H1 (cell line): ENCODE measurements around the gene NCKAP1. TPM values are rescaled to one million over a fixed set of nuclear protein-coding genes. Genes with fewer than 3 reads are reported as not detected.

Source experiments
- CTCF ChIA-PET: fragments of 300-600 bp; sonication (Branson Sonifier 250); formaldehyde crosslinking; loops from one replicate; lab custom pipeline; 2021; ENCODE audit not compliant: partially characterized antibody; lab: Charles Lee
- POLR2A ChIA-PET: fragments of 300-600 bp; sonication (Branson Sonifier 250); formaldehyde crosslinking; loops from one replicate; lab custom pipeline; 2021; ENCODE audit warnings: inconsistent platforms; ENCODE audit not compliant: partially characterized antibody; lab: Charles Lee
- DNase-seq, 2 experiments: peaks; one replicate each; pipeline versions ENCODE4 v3.0.0 to v3.0.0-alpha.2; 2010 to 2022; ENCODE audit warnings: low spot score in 2 of 2, low read depth in 1 of 2, mixed read lengths in 1 of 2
- FAIRE-seq: peaks from 2 replicates; lab custom pipeline; 2011; peaks lifted over from hg19 to GRCh38; lab: Jason Lieb, UNC
- H2AFZ ChIP-seq: 2 replicates; pipeline ENCODE4 v1.8.1; 2012; ENCODE audit warnings: low read length, inconsistent platforms
- H2AK5ac ChIP-seq: 2 replicates; pipeline ENCODE4 v1.6.1; 2013; ENCODE audit warnings: low read depth, low read length
- H2BK120ac ChIP-seq: replicated peaks from 2 replicates; pipeline ENCODE3; 2013; ENCODE audit warnings: low read depth, low read length, inconsistent platforms
- H2BK12ac ChIP-seq: 2 replicates; pipeline ENCODE4 v1.6.1; 2013; ENCODE audit warnings: low read depth, low read length
- H2BK15ac ChIP-seq: 2 replicates; pipeline ENCODE4 v1.6.1; 2013; ENCODE audit warnings: low read length
- H2BK20ac ChIP-seq: 2 replicates; pipeline ENCODE4 v1.6.1; 2013; ENCODE audit warnings: low read length
- H2BK5ac ChIP-seq: 2 replicates; pipeline ENCODE4 v1.6.1; 2013; ENCODE audit warnings: low read depth, low read length
- H3K14ac ChIP-seq: 2 replicates; pipeline ENCODE4 v1.6.1; 2013; ENCODE audit warnings: inconsistent platforms; ENCODE audit not compliant: insufficient read length
- H3K18ac ChIP-seq: 2 replicates; pipeline ENCODE4 v1.6.1; 2013; ENCODE audit warnings: low read length; ENCODE audit errors: extremely low read depth
- H3K23ac ChIP-seq: 2 replicates; pipeline ENCODE4 v1.6.1; 2013; ENCODE audit warnings: inconsistent platforms; ENCODE audit not compliant: insufficient read length
- H3K23me2 ChIP-seq: 2 replicates; pipeline ENCODE4 v1.6.1; 2013; ENCODE audit warnings: low read depth, low read length
- H3K27ac ChIP-seq: 2 replicates; pipeline ENCODE4 v1.6.1; 2011; ENCODE audit warnings: low read depth, low read length, inconsistent platforms
- H3K27me3 ChIP-seq, 4 experiments: replicated peaks in 1 of 4; 1 replicate in 1 of 4; 2 replicates in 3 of 4; pipeline versions ENCODE4 v1.6.1 to v1.8.1; 2011 to 2013; ENCODE audit warnings: low read length in 3 of 4, mild to moderate bottlenecking in 3 of 4, inconsistent platforms in 2 of 4, mixed read lengths in 2 of 4, moderate library complexity in 1 of 4; ENCODE audit not compliant: control insufficient read depth in 3 of 4, insufficient read depth in 3 of 4; ENCODE audit errors: extremely low read depth in 1 of 4
- H3K36me3 ChIP-seq, 4 experiments: 2 replicates each; pipeline versions ENCODE4 v1.6.1 to v1.8.1; 2011 to 2013; ENCODE audit warnings: mild to moderate bottlenecking in 4 of 4, low read length in 3 of 4, moderate library complexity in 2 of 4, control low read depth in 1 of 4, inconsistent platforms in 1 of 4; ENCODE audit not compliant: insufficient read depth in 4 of 4, control insufficient read depth in 2 of 4
- H3K4ac ChIP-seq: replicated peaks from 2 replicates; pipeline ENCODE3; 2013; ENCODE audit warnings: low read length, low read depth, mixed read lengths, inconsistent platforms; ENCODE audit not compliant: insufficient read length
- H3K4me1 ChIP-seq, 4 experiments: replicated peaks in 1 of 4; 1 replicate in 1 of 4; 2 replicates in 3 of 4; pipeline versions ENCODE4 v1.6.1 to v1.8.1; 2011 to 2013; ENCODE audit warnings: low read length in 3 of 4, inconsistent platforms in 2 of 4, mixed read lengths in 1 of 4; ENCODE audit not compliant: insufficient read depth in 4 of 4, control insufficient read depth in 3 of 4
- H3K4me2 ChIP-seq, 2 experiments: 2 replicates each; pipeline versions ENCODE4 v1.6.1 to v1.8.1; 2011 to 2013; ENCODE audit warnings: low read depth in 2 of 2, low read length in 2 of 2, control low read depth in 1 of 2, inconsistent platforms in 1 of 2, mild to moderate bottlenecking in 1 of 2; ENCODE audit not compliant: insufficient read depth in 1 of 2
- H3K4me3 ChIP-seq, 4 experiments: fragments of 200-600, 300-600 bp in 1 of 4; sonication (generic), shearing (Covaris generic), sonication (Bioruptor Twin) in 1 of 4; 2 replicates each; pipeline versions ENCODE4 v1.5.1 to v1.8.1; 2011 to 2016; ENCODE audit warnings: low read length in 4 of 4, low read depth in 3 of 4, control low read depth in 2 of 4, inconsistent platforms in 2 of 4, mild to moderate bottlenecking in 2 of 4, mixed read lengths in 1 of 4, moderate library complexity in 1 of 4; ENCODE audit not compliant: insufficient read depth in 2 of 4; ENCODE audit errors: extremely low read depth in 1 of 4
- H3K56ac ChIP-seq: replicated peaks from 2 replicates; pipeline ENCODE3; 2013; ENCODE audit warnings: low read depth, mild to moderate bottlenecking, mixed read lengths, low read length, inconsistent platforms; ENCODE audit not compliant: insufficient read length
- H3K79me1 ChIP-seq: 2 replicates; pipeline ENCODE4 v1.6.1; 2013; ENCODE audit warnings: low read depth, low read length, control low read depth
- H3K79me2 ChIP-seq, 2 experiments: 2 replicates each; pipeline versions ENCODE4 v1.6.1 to v1.8.1; 2012 to 2013; ENCODE audit warnings: low read length in 2 of 2, mild to moderate bottlenecking in 2 of 2, inconsistent platforms in 1 of 2; ENCODE audit not compliant: insufficient read depth in 2 of 2, control insufficient read depth in 1 of 2
- H3K9ac ChIP-seq, 4 experiments: replicated peaks in 1 of 4; 1 replicate in 1 of 4; 2 replicates in 3 of 4; pipeline versions ENCODE4 v1.6.1 to v1.8.1; 2011 to 2013; ENCODE audit warnings: low read depth in 3 of 4, low read length in 3 of 4, control low read depth in 2 of 4, mild to moderate bottlenecking in 2 of 4, moderate library complexity in 2 of 4, inconsistent platforms in 1 of 4; ENCODE audit errors: extremely low read depth in 1 of 4
- H3K9me3 ChIP-seq, 2 experiments: 2 replicates each; pipeline versions ENCODE4 v1.6.1 to v1.8.1; 2012 to 2013; ENCODE audit warnings: mild to moderate bottlenecking in 2 of 2, moderate library complexity in 2 of 2, control low read depth in 1 of 2, inconsistent platforms in 1 of 2, low read depth in 1 of 2, low read length in 1 of 2, mixed read lengths in 1 of 2; ENCODE audit not compliant: insufficient read depth in 2 of 2
- H4K20me1 ChIP-seq, 2 experiments: replicated peaks in 1 of 2; 2 replicates each; pipeline versions ENCODE3 to v1.8.1; 2011 to 2013; ENCODE audit warnings: inconsistent platforms in 2 of 2, low read length in 2 of 2, mild to moderate bottlenecking in 1 of 2; ENCODE audit not compliant: insufficient read depth in 2 of 2, control insufficient read depth in 1 of 2
- H4K5ac ChIP-seq: 2 replicates; pipeline ENCODE4 v1.6.1; 2013; ENCODE audit warnings: low read length, low read depth, mixed read lengths, inconsistent platforms; ENCODE audit not compliant: insufficient read length
- H4K8ac ChIP-seq: 2 replicates; pipeline ENCODE4 v1.8.0; 2013; ENCODE audit warnings: mild to moderate bottlenecking, moderate library complexity, low read length, inconsistent platforms; ENCODE audit not compliant: insufficient read depth; ENCODE audit errors: extremely low read depth
- H4K91ac ChIP-seq: replicated peaks from 2 replicates; pipeline ENCODE3; 2013; ENCODE audit warnings: low read length, mixed read lengths, inconsistent platforms; ENCODE audit not compliant: insufficient read length
- BRCA1 ChIP-seq: IDR thresholded peaks from 2 replicates; pipeline ENCODE4 v1.6.1; 2012; ENCODE audit warnings: low read depth, low read length, improper control_type of control experiment
- CHD1 ChIP-seq: IDR thresholded peaks from 2 replicates; pipeline ENCODE4 v1.6.1; 2012; ENCODE audit warnings: low read depth, low read length, improper control_type of control experiment
- CREB1 ChIP-seq: IDR thresholded peaks from 2 replicates; pipeline ENCODE4 v1.6.1; 2012; ENCODE audit warnings: inconsistent platforms
- GABPA ChIP-seq: IDR thresholded peaks from 2 replicates; pipeline ENCODE4 v1.6.1; 2011; ENCODE audit warnings: mild to moderate bottlenecking, low read length, moderate library complexity, borderline replicate concordance; ENCODE audit not compliant: insufficient read depth
- HDAC6 ChIP-seq: IDR thresholded peaks from one replicate; pipeline ENCODE4 v1.7.1; 2012; ENCODE audit warnings: low read depth, mild to moderate bottlenecking, inconsistent platforms, low read length, moderate library complexity
- KDM4A ChIP-seq: IDR thresholded peaks from one replicate; pipeline ENCODE4 v1.7.1; 2012; ENCODE audit warnings: low read depth, mild to moderate bottlenecking, moderate library complexity, low read length, inconsistent platforms; ENCODE audit not compliant: severe bottlenecking
- NANOG ChIP-seq: IDR thresholded peaks from 2 replicates; pipeline ENCODE4 v1.6.1; 2011; ENCODE audit warnings: low read length, low read depth, mild to moderate bottlenecking, inconsistent platforms; ENCODE audit not compliant: insufficient read depth, poor library complexity, severe bottlenecking
- SP2 ChIP-seq: IDR thresholded peaks from 2 replicates; pipeline ENCODE4 v1.6.1; 2012; ENCODE audit warnings: mild to moderate bottlenecking, low read length, inconsistent platforms
- WGBS, 2 experiments: shearing (Covaris generic) in 1 of 2; methylation state at CpG; one replicate each; pipeline versions ENCODE4 v1.1.6 to v1.1.7; 2013 to 2015; ENCODE audit warnings: low lambda C conversion rate in 2 of 2, mixed read lengths in 2 of 2, inconsistent platforms in 1 of 2, low coverage in 1 of 2, missing lambda C conversion rate in 1 of 2; ENCODE audit not compliant: insufficient replicate concordance in 2 of 2, insufficient coverage in 1 of 2, insufficient read length in 1 of 2; ENCODE audit errors: extremely low coverage in 1 of 2, missing lambda C conversion rate in 1 of 2; 5-methylcytosine and 5-hydroxymethylcytosine counted together
- polyA plus RNA-seq, 7 experiments: library from polyadenylated mRNA; depleted of rRNA in 3 of 7; stranded (reverse) in 5 of 7; unstranded in 2 of 7; fragments of >200 nt in 5 of 7; fragments of 200-250 nt in 2 of 7; gene quantifications; 1 replicate in 5 of 7; 2 replicates in 1 of 7; 4 replicates in 1 of 7; pipeline versions ENCODE4 v1.2.1 to v1.2.3, GENCODE V29; 2011 to 2013; ENCODE audit warnings: missing spikeins in 2 of 7, mixed read lengths in 2 of 7
- total RNA-seq: library from RNA; stranded (reverse); fragmentation: NEBNext Ultra II Directional; extraction: Animal tissue kit (Norgen Biotek cat#: 25700); gene quantifications from 2 replicates; pipeline ENCODE4 v1.2.1, GENCODE V29; 2021
- TF ChIP-seq, protein P1 (sequence below): IDR thresholded peaks from 2 replicates; pipeline ENCODE4 v1.6.1; 2011; ENCODE audit warnings: low read length, improper control_type of control experiment

NCKAP1 gene
- total and polyA plus RNA-seq, 2 of the 8 experiments (the other 6 are each of a cell fraction or from before 2014, with no cell fraction given), result 90.8 to 173 TPM

DNA sequence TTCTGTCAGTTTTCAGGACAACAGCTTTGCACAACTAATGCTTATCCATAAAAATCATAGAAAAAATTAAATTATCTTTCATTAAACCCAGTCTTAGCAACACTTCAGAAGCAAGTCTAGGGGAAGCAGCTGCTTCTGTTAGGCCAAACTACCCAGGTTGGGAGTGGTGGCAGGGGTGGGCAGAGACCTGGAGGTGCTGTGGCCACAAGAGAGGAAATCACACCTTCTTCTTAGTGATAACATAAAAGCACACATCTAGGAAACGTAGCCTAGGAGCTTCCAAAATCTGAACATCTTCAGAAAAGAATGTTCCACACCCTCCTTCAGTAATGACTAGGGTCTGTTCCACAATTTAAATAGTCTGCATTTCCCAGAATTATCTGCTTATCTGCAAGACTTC lies 139.5 kb downstream of the NCKAP1 start:
- Histone ChIP-seq H2BK20ac (no peak overlapping the region), H2BK5ac (no peak overlapping the region), H3K4me2 (no peak overlapping the region), H3K18ac (no peak overlapping the region), H2BK120ac (no peak overlapping the region), H3K9me3 (no peaks in the 10 kb centered on the region), H3K9ac (no peak overlapping the region), H2BK12ac (no peak overlapping the region), H3K56ac (no peak overlapping the region), H3K4me3 (no peak overlapping the region), H3K23me2 (no peaks in the 10 kb centered on the region), H4K20me1 (no peaks in the 10 kb centered on the region), H3K27me3 (no peaks in the 10 kb centered on the region), H3K36me3 (no peaks in the 10 kb centered on the region), H3K4ac (no peak overlapping the region), H3K4me1 (no peaks in the 10 kb centered on the region; a peak in 1 of 7 replicates), H3K79me1 (no peaks in the 10 kb centered on the region), H2AK5ac (no peak overlapping the region), H4K5ac (no peak overlapping the region), H4K8ac (no peak overlapping the region), H3K79me2 (no peaks in the 10 kb centered on the region), H2AFZ (no peak overlapping the region), H3K27ac (no peak overlapping the region), H4K91ac (no peak overlapping the region), H2BK15ac (no peak overlapping the region), H3K14ac (no peak overlapping the region), H3K23ac (no peak overlapping the region)
- 89% methylated on average over 1 of the region's 1 CpG; no CpG with 5 or more reads in 1 of the 2 experiments for WGBS, 2 experiments
- FAIRE-seq (no peak), DNase-seq (no peak)
- POLR2A ChIA-PET, result no interaction called here
- CTCF ChIA-PET, result interaction anchor here (0.6 to 2.0 kb wide), 7 partner anchors 17 to 1908 kb away, joined by 3 to 8 read pairs (median 4); no protein-coding TSS in a partner anchor
- TF ChIP-seq, protein P1, sequence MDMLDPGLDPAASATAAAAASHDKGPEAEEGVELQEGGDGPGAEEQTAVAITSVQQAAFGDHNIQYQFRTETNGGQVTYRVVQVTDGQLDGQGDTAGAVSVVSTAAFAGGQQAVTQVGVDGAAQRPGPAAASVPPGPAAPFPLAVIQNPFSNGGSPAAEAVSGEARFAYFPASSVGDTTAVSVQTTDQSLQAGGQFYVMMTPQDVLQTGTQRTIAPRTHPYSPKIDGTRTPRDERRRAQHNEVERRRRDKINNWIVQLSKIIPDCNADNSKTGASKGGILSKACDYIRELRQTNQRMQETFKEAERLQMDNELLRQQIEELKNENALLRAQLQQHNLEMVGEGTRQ, result no peak
- TF ChIP-seq CHD1, result no peak
- TF ChIP-seq HDAC6, result no peak
- TF ChIP-seq NANOG, result no peak
- TF ChIP-seq CREB1, result no peak
- TF ChIP-seq BRCA1, result no peak
- TF ChIP-seq KDM4A, result no peak
- TF ChIP-seq SP2, result no peak
- TF ChIP-seq GABPA, result no peak
